GM12873 (cell line): ENCODE measurements around the gene LMO1.

Source experiments
- TF ChIP-seq, protein P1 (sequence below): IDR thresholded peaks from 2 replicates; pipeline ENCODE4 v1.5.1; 2012; ENCODE audit warnings: low read depth, mild to moderate bottlenecking, moderate library complexity, low read length, control low read depth; ENCODE audit not compliant: insufficient read depth; ENCODE audit errors: missing control alignments

The LMO1 gene

GRCh38 chr11:8205566-8205965 lies 58.1 kb downstream of the LMO1 start:
- TF ChIP-seq, protein P1, sequence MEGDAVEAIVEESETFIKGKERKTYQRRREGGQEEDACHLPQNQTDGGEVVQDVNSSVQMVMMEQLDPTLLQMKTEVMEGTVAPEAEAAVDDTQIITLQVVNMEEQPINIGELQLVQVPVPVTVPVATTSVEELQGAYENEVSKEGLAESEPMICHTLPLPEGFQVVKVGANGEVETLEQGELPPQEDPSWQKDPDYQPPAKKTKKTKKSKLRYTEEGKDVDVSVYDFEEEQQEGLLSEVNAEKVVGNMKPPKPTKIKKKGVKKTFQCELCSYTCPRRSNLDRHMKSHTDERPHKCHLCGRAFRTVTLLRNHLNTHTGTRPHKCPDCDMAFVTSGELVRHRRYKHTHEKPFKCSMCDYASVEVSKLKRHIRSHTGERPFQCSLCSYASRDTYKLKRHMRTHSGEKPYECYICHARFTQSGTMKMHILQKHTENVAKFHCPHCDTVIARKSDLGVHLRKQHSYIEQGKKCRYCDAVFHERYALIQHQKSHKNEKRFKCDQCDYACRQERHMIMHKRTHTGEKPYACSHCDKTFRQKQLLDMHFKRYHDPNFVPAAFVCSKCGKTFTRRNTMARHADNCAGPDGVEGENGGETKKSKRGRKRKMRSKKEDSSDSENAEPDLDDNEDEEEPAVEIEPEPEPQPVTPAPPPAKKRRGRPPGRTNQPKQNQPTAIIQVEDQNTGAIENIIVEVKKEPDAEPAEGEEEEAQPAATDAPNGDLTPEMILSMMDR, result no peak

- TF ChIP-seq, protein P1, result no peak
Observed at GRCh38 chr11:8204596-8204995, 59.1 kb downstream of the LMO1 start.

GRCh38 chr11:8204025-8204424 lies 59.7 kb downstream of the LMO1 start:
- TF ChIP-seq, protein P1, result no peak

DNA sequence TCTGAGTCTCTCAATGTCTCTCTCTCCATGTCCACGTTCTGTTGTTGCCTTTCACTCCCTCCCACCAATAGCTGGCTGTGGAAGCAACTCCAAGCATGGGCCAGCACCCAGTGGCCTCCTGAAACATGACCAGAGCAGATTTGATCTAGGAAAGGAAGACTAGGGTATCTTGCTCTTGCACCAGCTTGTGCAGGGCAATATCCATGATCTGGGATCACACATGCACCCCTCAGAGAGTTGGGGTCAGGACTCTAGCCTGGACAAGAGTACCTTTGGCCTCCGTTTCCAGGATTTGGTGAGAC lies 60.3 kb downstream of the LMO1 start:
- TF ChIP-seq, protein P1, result no peak

DNA sequence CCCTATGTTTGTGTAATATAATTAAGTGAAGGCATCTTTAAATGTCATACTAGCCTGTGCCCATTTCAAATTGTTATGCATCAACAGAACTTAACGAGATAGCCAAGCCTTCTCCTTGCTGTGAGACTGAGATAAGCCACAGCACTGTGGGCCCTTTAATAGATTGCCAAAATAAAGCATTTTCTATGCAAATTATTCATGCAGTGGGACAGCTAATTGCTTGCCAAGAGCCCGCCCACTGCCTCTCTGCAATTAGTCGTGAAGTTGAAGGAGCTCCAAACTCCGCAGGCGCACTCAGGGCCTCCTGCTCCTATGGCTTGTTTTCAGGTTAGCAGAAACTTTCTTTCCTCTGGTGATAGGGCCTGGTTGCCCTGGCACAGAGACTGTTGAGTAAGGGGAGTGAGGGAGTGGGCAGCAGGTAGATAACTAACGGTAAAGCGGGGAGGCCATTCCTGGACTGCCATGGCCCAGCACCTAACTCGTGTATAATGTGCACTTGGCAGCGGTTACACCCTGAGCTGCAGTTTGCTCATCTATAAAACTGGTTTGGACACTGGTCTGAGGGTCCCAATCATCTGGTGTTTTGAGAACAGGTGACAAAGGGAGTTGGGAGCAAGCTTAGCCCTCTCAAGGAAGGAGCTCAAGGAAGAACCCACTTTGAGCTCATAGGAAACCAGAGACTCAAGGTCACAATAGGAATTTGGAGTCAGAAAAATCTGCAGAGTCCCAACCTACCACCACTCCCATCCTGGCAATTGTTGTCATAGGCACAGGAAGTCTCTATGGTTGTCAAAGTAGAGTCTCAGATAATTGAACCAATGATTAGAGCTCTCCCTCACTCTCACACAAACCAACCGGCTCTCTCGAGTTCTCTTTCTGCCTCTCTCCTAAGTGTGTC lies 60.9 kb downstream of the LMO1 start:
- TF ChIP-seq, protein P1, result no peak

- TF ChIP-seq, protein P1, result no peak
Observed at GRCh38 chr11:8201644-8202365, 61.9 kb downstream of the LMO1 start.

DNA sequence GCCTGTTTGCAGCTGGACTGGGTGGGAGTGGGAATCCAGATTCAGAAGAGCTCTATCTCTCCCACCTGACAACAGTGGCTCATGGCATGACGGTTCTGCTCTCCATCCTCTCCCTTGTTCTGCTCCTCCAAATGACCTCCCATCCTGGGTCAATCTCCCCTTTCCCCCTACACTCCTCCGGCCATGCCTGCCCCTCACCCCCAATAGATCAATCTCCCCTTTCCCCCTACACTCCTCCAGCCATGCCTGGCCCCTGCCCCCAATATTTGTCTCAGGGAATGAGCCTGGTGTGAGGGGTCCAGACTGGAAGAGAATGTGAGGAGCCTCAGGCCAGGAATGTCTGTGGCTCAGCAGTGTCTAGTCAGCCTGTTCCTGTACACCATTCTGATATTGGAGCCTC lies 64.0 kb downstream of the LMO1 start:
- TF ChIP-seq, protein P1, result no peak
